HT-29 (cell line): ENCODE measurements around the gene FOXD4L6. TPM values are rescaled to one million over a fixed set of nuclear protein-coding genes. Genes with fewer than 3 reads are reported as not detected.
"Not testable (repeated sequence)": the region's sequence is repeated elsewhere in the genome, so short reads cannot be mapped to it uniquely, and the experiment has no call there.

Experiments
- DNase-seq: peaks from one replicate; pipeline ENCODE4 v3.0.0-alpha.2; 2015; ENCODE audit warnings: low spot score
- total RNA-seq: library from RNA; depleted of rRNA; stranded (reverse); fragments of >200 nt; shearing (Covaris generic); gene quantifications from 2 replicates; pipeline ENCODE4 v1.2.3, GENCODE V29; 2014; rRNA removed

FOXD4L6 gene
- total RNA-seq, 1 experiment from 2014 or later = not detected

GRCh38 chr9:41100508-41100907, 28.0 kb downstream of the FOXD4L6 start:
- DNase-seq = not testable (repeated sequence)

DNA sequence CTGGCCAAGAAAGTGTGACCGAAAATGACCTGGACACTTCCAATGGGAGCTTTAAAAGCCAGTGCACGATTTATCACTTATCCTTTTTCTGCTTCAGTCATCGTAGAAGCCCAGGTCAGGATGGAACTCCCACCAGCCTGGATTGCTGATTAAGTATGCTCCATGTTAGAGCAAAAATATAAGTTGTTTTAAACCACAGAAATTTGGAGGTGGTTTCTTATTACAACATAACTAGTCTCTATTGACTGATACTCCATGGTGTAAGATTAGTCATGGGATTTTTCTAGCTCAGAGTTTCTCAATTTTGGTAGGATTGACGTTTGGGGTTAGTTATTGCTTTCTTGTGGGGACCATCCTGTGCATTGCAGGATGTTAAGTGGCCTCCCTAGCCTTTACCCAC, 29.7 kb downstream of the FOXD4L6 start:
- not testable (repeated sequence) for DNase-seq

DNA sequence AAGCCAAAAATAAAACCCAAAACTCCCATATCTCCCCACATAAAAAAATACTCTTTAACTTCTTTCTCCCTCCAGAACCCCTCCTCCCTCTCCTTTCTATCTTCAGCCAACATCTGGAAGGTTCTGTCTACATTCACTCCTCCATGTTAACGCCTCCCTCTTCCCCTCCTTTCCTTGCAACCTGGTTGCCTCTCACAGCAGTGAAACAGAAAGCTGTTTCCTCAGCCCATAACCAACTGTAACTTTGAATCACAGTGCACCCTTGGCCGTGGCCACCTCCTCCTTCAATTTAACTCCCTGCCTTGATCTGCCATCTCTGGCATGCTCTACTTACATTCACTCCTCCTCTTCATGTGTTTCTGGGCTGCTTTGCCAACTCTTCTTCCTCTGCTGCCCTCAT, 33.4 kb downstream of the FOXD4L6 start:
- DNase-seq = not testable (repeated sequence)

DNA sequence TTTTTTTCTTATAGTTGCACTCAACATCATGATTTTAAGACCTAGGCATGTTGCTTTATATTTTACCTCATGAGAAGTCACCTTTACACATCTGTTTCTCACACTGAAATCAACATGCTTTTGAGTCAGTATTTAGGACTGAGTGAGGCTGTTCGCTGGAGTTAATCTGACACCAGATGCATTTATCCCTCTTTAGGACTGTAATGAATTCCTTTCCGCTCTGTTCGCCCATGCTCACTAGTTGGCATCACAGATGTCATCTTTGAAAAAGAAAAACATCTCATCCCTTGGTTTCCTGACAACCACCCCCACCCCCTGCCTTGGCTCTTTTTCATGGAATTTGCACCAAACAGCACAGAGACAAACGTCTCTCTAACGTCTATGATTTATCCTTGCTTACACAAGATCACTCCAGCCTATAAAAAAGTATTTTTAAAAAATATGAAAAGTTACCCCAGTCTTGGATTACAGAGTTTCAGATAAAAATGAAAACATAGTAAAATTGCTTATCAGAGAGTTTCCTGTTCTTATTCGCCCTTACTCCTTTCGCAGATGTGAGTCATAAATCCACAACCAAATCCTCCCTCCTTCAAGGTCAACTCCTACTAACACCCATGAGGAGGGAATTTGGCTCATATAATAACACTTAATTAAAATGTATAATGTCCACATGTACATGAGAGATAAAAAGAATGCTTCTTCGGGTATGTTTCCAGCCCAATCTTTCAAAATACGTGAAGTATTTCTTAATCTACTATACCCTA, 34.3 kb downstream of the FOXD4L6 start:
- DNase-seq = not testable (repeated sequence)

- not testable (repeated sequence) for DNase-seq
These were observed 37.6 kb downstream of the FOXD4L6 start for GRCh38 chr9:41090922-41091321.

DNA sequence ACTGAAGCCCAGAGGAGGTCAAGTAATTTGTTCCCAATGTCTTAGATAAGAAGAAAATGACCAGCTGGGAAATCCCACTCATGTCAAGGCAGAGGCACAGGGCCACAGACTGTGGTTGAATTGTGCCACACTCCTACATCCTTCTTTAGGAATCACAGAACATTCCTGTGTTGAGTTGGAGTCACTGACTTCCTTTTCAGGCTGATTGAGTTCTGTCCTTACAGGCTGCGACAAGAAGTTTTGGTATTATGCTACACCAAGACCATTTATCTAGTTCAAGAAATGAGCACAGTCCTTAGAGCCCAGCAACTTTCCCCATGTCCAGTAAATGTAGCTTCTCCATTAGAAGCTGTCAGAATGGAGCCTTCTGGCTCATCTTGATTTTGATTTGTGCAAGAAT, 38.1 kb downstream of the FOXD4L6 start:
- DNase-seq = not testable (repeated sequence)

GRCh38 chr9:41088450-41089059, 39.9 kb downstream of the FOXD4L6 start:
- DNase-seq = not testable (repeated sequence)

DNA sequence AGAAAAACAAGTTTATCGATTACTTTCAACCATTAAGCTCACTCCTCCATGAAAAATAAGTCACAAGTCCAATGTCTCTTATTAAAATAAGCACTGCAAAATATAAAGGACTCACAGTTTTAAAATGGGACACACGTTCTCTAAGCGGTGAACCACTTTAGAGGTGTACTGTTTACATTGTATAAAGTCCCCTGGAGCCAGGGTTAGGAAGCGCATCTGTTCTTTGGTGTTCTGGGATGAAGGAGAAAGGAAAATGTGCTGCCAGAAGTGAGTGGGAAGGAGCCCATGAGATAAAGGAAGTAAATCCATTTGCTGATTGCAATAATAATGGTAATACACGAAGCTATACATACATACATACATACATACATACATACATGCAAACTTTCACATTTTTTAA, 40.6 kb downstream of the FOXD4L6 start:
- DNase-seq = not testable (repeated sequence)

- not testable (repeated sequence) for DNase-seq
These were observed 41.2 kb downstream of the FOXD4L6 start for GRCh38 chr9:41087157-41087780.

DNA sequence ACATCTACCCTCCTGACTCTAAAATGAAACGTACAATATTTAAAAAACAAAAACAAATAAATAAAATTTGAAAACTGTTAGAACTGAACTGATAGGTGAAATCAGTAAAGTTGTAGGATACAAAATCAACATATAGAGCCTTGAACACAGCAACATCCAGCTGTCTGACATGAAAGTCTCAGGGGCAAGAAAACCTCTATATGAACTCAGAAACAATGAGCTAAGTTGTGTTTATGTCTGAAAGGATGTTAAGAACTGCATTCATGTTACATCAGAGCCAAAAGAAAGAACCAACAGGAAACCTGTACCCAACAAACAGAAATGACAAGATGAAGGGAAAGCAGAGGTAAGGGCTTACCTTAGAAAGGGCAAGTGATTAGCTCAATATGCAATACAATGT, 41.8 kb downstream of the FOXD4L6 start:
- not testable (repeated sequence) for DNase-seq

DNA sequence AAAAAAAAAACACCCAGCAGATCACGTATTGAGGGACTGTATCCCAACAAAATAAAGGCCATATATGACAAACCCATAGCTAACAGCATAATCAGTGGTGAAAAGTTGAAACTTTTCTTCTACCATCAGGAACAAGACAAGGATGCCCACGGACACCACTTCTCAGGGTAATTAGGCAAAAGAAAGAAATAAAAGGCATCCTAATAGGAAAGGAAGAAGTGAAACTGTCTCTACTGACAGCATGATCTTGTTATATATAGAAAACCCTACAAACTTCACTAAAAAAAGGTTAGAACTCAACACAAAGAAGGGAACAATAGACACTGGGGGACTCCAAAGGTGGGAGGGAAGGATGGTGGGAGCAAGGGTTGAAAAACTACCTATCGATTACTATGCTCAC, 42.3 kb downstream of the FOXD4L6 start:
- not testable (repeated sequence) for DNase-seq

DNA sequence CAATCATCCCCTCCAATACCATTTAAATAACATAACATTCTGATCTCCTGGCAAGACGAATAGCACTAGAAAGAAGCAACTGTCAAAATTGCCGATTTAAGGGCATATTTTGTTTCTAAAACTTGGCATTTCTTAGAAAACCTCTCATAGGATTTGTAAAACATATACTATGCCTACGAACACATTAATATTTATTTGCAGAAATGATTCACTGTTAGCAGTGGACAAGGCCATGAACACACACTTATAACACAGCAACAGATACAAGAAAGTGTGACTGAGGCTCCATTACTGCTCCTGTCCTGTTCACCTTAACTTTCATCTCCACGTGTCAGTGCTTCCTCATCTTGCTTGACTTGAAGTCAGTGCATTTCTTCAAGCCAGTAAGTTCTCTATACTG, 46.1 kb downstream of the FOXD4L6 start:
- DNase-seq = not testable (repeated sequence)

- not testable (repeated sequence) for DNase-seq
These were observed 49.0 kb downstream of the FOXD4L6 start for GRCh38 chr9:41079464-41079863.

- DNase-seq = not testable (repeated sequence)
These were observed 50.9 kb downstream of the FOXD4L6 start for GRCh38 chr9:41077586-41077985.

Other genes starting within 250 kb of the FOXD4L6 start
- gene ZNG1F, start 60.6 kb upstream of the FOXD4L6 start, total RNA-seq = 2.3 and 6.4 TPM in 2 replicates